SK-N-MC (cell line): ENCODE results near the gene USP31.

Source experiments
- DNase-seq: peaks from one replicate; pipeline ENCODE4 v3.0.0-alpha.2; 2011; ENCODE audit warnings: low read depth, low spot score
- H3K27ac ChIP-seq: fragments of 200-600 bp; sonication (generic); 2 replicates; pipeline ENCODE4 v1.5.1; 2016; ENCODE audit warnings: mixed run types
- H3K36me3 ChIP-seq: fragments of 200-600 bp; sonication (generic); 2 replicates; pipeline ENCODE4 v1.6.1; 2017; ENCODE audit warnings: antibody characterized with exemption, low read length, mixed read lengths; ENCODE audit not compliant: insufficient read depth
- H3K4me3 ChIP-seq: fragments of 200-600 bp; sonication (generic); 2 replicates; pipeline ENCODE4 v1.5.1; 2016
- H3K9ac ChIP-seq: fragments of 200-600 bp; sonication (generic); 2 replicates; pipeline ENCODE4 v1.8.0; 2017; ENCODE audit warnings: mixed run types, mixed read lengths; ENCODE audit not compliant: insufficient read length
- H3K9me3 ChIP-seq: fragments of 200-600 bp; sonication (generic); 2 replicates; pipeline ENCODE4 v1.6.1; 2017; ENCODE audit warnings: low read depth, mild to moderate bottlenecking, antibody characterized with exemption, low read length, moderate library complexity, mixed read lengths
- EZH2 ChIP-seq: fragments of 200-600 bp; sonication (generic); IDR thresholded peaks from one replicate; pipeline ENCODE4 v1.6.1; 2017; ENCODE audit warnings: antibody characterized with exemption
- FOXP2 ChIP-seq: optimal IDR thresholded peaks from 2 replicates; pipeline ENCODE3; 2011; ENCODE audit warnings: mild to moderate bottlenecking, moderate library complexity; ENCODE audit not compliant: insufficient read depth; ENCODE audit errors: extremely low read length, control extremely low read depth
- POLR2AphosphoS5 ChIP-seq: IDR thresholded peaks from 2 replicates; pipeline ENCODE4 v1.6.1; 2012; ENCODE audit warnings: mild to moderate bottlenecking, low read depth, low read length, borderline replicate concordance

USP31 gene

GRCh38 chr16:23141959-23142740 is 7.1 kb downstream of the USP31 start:
- 0 out of 2 replicates have a peak, but pooled peaks cover 4% of the 10 kb centered on the region for H3K36me3 ChIP-seq
- 0 out of 2 replicates have a peak, but pooled peaks cover 2% of the 10 kb centered on the region for H3K9me3 ChIP-seq
- DNase-seq: no peak
- no peak overlapping the region for H3K9ac ChIP-seq
- H3K27ac ChIP-seq: no peak overlapping the region
- H3K4me3 ChIP-seq: no peak overlapping the region
- TF ChIP-seq FOXP2: no peak
- TF ChIP-seq POLR2AphosphoS5: no peak
- no peak for TF ChIP-seq EZH2

DNA sequence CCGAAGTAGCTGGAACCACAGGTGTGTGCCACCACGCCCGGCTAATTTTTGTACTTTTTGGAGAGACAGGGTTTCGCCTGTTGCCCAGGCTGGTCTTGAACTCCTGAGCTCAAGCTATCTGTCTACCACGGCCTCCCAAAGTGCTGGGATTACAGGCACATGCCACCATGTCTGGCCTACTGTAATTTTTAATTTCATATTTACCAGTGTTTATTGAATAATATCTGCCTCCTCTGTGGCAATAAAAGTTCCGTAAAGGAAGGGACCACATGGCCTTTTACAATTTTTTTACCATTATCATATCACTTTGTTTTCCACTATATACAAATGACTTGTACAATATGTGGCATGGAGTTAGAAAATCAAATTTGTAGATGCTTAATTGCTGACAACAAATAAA is 7.8 kb downstream of the USP31 start:
- H3K4me3 ChIP-seq: no peak overlapping the region
- H3K27ac ChIP-seq: no peak overlapping the region
- no peak overlapping the region for H3K9ac ChIP-seq
- H3K9me3 ChIP-seq: 0 out of 2 replicates have a peak, but pooled peaks cover 2% of the 10 kb centered on the region
- TF ChIP-seq EZH2 (no peak), POLR2AphosphoS5 (no peak), FOXP2 (no peak)
- H3K36me3 ChIP-seq: 0 out of 2 replicates have a peak, but pooled peaks cover 4% of the 10 kb centered on the region
- no peak for DNase-seq

DNA sequence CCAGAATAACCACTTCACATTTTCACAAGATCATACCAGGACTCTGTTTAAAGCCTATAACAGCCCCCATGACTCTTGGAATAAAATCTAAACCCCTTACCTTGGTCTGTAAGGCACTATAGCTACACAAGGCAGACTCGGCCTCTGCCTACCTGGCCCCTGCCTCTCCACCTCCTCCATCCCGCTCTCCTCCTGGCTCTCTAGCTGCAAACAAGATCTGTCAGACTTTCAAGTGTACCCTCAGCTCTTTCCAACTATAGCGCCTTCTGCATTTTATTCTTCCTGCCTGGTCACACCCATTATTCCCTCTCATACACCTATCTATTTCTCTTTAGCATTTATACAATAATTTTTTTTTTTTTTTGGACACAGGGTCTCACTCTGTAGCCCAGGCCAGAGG is 8.2 kb downstream of the USP31 start:
- DNase-seq: no peak
- H3K27ac ChIP-seq: no peak overlapping the region
- TF ChIP-seq EZH2 (no peak), POLR2AphosphoS5 (no peak), FOXP2 (no peak)

DNA sequence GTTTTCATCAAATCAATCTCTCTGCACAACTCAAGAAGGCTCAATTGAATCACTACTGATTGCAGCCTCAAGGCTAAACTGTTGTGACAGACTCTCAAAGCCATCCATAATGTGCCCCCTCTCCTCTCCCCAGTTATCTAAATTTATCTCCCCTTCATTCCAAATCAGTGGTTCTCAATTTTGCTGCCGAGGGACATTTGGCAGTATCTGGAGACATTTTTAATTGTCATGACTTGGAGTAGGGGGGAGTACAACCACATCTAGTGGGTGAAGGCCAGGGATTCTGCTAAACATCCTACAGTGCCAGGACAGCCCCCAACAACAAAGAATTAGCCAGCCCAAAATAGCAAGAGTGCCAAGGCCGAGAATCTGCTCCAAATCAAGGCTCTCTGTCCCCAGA is 9.1 kb downstream of the USP31 start:
- no peak overlapping the region for H3K4me3 ChIP-seq
- no peak for TF ChIP-seq FOXP2
- TF ChIP-seq POLR2AphosphoS5: no peak
- TF ChIP-seq EZH2: no peak
- H3K9ac ChIP-seq: no peak overlapping the region
- H3K36me3 ChIP-seq: 0 out of 2 replicates have a peak, but pooled peaks cover 4% of the 10 kb centered on the region
- DNase-seq: no peak
- H3K27ac ChIP-seq: no peak overlapping the region
- peaks cover 2% of the 10 kb centered on the region; the same call in 1 of the 2 replicates for H3K9me3 ChIP-seq

More for the DNA sequence above, 8.2 kb downstream of the USP31 start:
- H3K36me3 ChIP-seq: 0 out of 2 replicates have a peak, but pooled peaks cover 4% of the 10 kb centered on the region
- H3K4me3 ChIP-seq: no peak overlapping the region
- 0 out of 2 replicates have a peak, but pooled peaks cover 2% of the 10 kb centered on the region for H3K9me3 ChIP-seq
- H3K9ac ChIP-seq: no peak overlapping the region

GRCh38 chr16:23137818-23138217 is 11.4 kb downstream of the USP31 start:
- 0 out of 2 replicates have a peak, but pooled peaks cover 4% of the 10 kb centered on the region for H3K36me3 ChIP-seq
- peaks cover 2% of the 10 kb centered on the region; the same call in 1 of the 2 replicates for H3K9me3 ChIP-seq
- no peak overlapping the region for H3K9ac ChIP-seq
- no peak for DNase-seq
- TF ChIP-seq FOXP2: no peak
- TF ChIP-seq POLR2AphosphoS5: no peak
- no peak for TF ChIP-seq EZH2
- no peak overlapping the region for H3K4me3 ChIP-seq
- H3K27ac ChIP-seq: no peak overlapping the region

DNA sequence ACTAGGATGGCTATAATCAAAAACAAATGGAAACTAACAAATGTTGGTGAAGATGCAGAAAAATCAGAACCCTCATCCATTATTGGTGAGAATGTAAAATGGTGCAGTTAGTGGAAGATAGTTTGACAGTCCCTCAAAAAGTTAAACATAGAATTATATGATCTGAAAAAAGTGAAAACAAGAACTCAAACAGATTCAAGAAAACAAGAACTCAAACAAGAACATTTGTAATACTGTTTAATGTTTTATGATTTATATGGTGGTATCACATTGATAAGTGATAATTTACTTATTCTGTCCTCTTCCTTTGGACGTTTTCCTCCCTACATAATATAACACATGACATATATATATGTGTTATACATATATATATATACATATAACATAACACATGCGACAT is 12.0 kb downstream of the USP31 start:
- peaks cover 2% of the 10 kb centered on the region; the same call in 1 of the 2 replicates for H3K9me3 ChIP-seq
- no peak for DNase-seq
- H3K4me3 ChIP-seq: no peak overlapping the region
- H3K36me3 ChIP-seq: 0 out of 2 replicates have a peak, but pooled peaks cover 2% of the 10 kb centered on the region
- TF ChIP-seq FOXP2 (no peak), EZH2 (no peak), POLR2AphosphoS5 (no peak)
- H3K9ac ChIP-seq: no peak overlapping the region
- H3K27ac ChIP-seq: no peak overlapping the region

DNA sequence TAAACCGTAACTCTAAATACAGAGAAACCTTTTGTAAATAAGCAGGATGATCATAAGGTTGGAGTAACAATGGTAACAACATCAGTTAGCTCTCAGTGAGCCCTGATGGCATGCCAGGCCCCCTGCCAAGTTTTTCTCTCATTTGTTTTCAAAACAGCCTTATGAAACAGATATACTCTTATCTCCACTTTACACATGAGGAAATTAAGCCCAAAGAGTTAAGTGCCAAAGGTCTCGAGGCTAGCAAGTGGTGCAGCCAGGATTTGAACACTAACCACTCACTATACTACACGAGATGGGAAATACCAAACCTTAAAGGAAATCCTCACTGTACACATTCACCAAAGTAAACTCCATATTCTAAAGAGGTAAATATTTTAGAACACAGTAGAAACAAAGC is 15.0 kb downstream of the USP31 start:
- H3K27ac ChIP-seq: no peak overlapping the region
- TF ChIP-seq EZH2 (no peak), POLR2AphosphoS5 (no peak), FOXP2 (no peak)
- no peaks in the 10 kb centered on the region for H3K36me3 ChIP-seq
- H3K4me3 ChIP-seq: no peak overlapping the region
- H3K9ac ChIP-seq: no peak overlapping the region
- DNase-seq: no peak
- no peaks in the 10 kb centered on the region; the same call in 1 of the 2 replicates for H3K9me3 ChIP-seq

- Histone ChIP-seq H3K36me3 (no peaks in the 10 kb centered on the region), H3K9me3 (no peaks in the 10 kb centered on the region; the same call in 1 of the 2 replicates), H3K27ac (no peak overlapping the region), H3K9ac (no peak overlapping the region), H3K4me3 (no peak overlapping the region)
- TF ChIP-seq EZH2: no peak
- no peak for TF ChIP-seq FOXP2
- TF ChIP-seq POLR2AphosphoS5: no peak
- no peak for DNase-seq
Measured at GRCh38 chr16:23132775-23133463, 16.3 kb downstream of the USP31 start.
